HepG2 (cell line): Measurements from ENCODE around the gene MYO5B. TPM values are rescaled to one million over a fixed set of nuclear protein-coding genes. Genes with fewer than 3 reads are reported as not detected.
"Not testable (repeated sequence)": the region's sequence is repeated elsewhere in the genome, so short reads cannot be mapped to it uniquely, and the experiment has no call there.

Experiments
- ATAC-seq: fragments of 200-7000 bp; cut with Tn5 transposase; 3 replicates; pipeline ENCODE4 v1.9.1; 2020; ENCODE audit warnings: mild to moderate bottlenecking, moderate library complexity
- BruUV-seq: library from RNA; stranded (reverse); fragments of 400-500 nt; replicated peaks from 2 replicates; lab custom pipeline; 2021; lab: Mats Ljungman, UMichigan
- CTCF ChIA-PET: fragments of 300-600 bp; formaldehyde crosslinking; extraction: SDS; loops from one replicate; lab custom pipeline; 2021; ENCODE audit warnings: low total read pairs, inconsistent platforms, low intra/inter-chr PET ratio; lab: Yijun Ruan, JAX
- POLR2A ChIA-PET: fragments of 350-600 bp; sonication (Branson Sonifier 250); formaldehyde crosslinking; loops from one replicate; lab custom pipeline; 2020; ENCODE audit warnings: antibody characterized with exemption, inconsistent platforms; lab: Yijun Ruan, JAX
- DNase-seq: peaks from one replicate; pipeline ENCODE4 v3.0.0-alpha.2; 2015; ENCODE audit warnings: low spot score
- FAIRE-seq: peaks from 3 replicates; lab custom pipeline; 2011; peaks lifted over from hg19 to GRCh38; lab: Jason Lieb, UNC
- H2AFZ ChIP-seq: one replicate; pipeline ENCODE4 v1.6.1; 2011; ENCODE audit warnings: low read length, inconsistent platforms
- H3K27ac ChIP-seq: fragments of 300-600 bp; 3 replicates; pipeline ENCODE4 v1.8.0; 2011; ENCODE audit warnings: mixed run types, mild to moderate bottlenecking, mixed read lengths, low read length, inconsistent platforms; ENCODE audit not compliant: insufficient read depth; ENCODE audit errors: extremely low read length
- H3K27me3 ChIP-seq, 2 experiments: fragments of 200-600 bp in 1 of 2; 2 replicates in 1 of 2; 3 replicates in 1 of 2; pipeline versions ENCODE4 v1.6.0 to v1.8.0; 2011; ENCODE audit warnings: low read length in 2 of 2, mild to moderate bottlenecking in 2 of 2, moderate library complexity in 2 of 2, inconsistent platforms in 1 of 2; ENCODE audit not compliant: insufficient read depth in 2 of 2, control insufficient read depth in 1 of 2
- H3K36me3 ChIP-seq, 2 experiments: fragments of 200-600 bp in 1 of 2; replicated peaks in 1 of 2; 2 replicates in 1 of 2; 3 replicates in 1 of 2; pipeline versions ENCODE4 v1.5.1 to v1.8.0; 2011; ENCODE audit warnings: low read length in 2 of 2, inconsistent platforms in 1 of 2; ENCODE audit not compliant: insufficient read depth in 2 of 2, control insufficient read depth in 1 of 2
- H3K4me1 ChIP-seq: 2 replicates; pipeline ENCODE4 v1.5.1; 2012; ENCODE audit warnings: low read length, inconsistent platforms; ENCODE audit not compliant: insufficient read depth
- H3K4me2 ChIP-seq: 2 replicates; pipeline ENCODE4 v1.6.0; 2011; ENCODE audit warnings: low read depth, low read length, inconsistent platforms
- H3K4me3 ChIP-seq, 3 experiments: fragments of 200-600 bp in 1 of 3; sonication (generic), shearing (Covaris generic) in 1 of 3; replicated peaks in 1 of 3; 2 replicates each; pipeline ENCODE4 v1.5.1; 2011 to 2016; ENCODE audit warnings: low read length in 3 of 3, inconsistent platforms in 2 of 3, low read depth in 2 of 3, mild to moderate bottlenecking in 2 of 3, control low read depth in 1 of 3, mixed read lengths in 1 of 3; ENCODE audit not compliant: insufficient read depth in 1 of 3
- H3K79me2 ChIP-seq: one replicate; pipeline ENCODE4 v1.6.1; 2011; ENCODE audit warnings: low read length, inconsistent platforms; ENCODE audit not compliant: insufficient read depth
- H3K9ac ChIP-seq: 2 replicates; pipeline ENCODE4 v1.6.0; 2011; ENCODE audit warnings: mild to moderate bottlenecking, low read depth, low read length, inconsistent platforms; ENCODE audit not compliant: insufficient read depth
- H3K9me3 ChIP-seq: 2 replicates; pipeline ENCODE4 v1.5.1; 2012; ENCODE audit warnings: mild to moderate bottlenecking, low read length
- H4K20me1 ChIP-seq: 2 replicates; pipeline ENCODE4 v1.6.0; 2011; ENCODE audit warnings: inconsistent platforms, mild to moderate bottlenecking, low read length, moderate library complexity; ENCODE audit not compliant: insufficient read depth
- ARHGAP35 ChIP-seq: sonication (generic); formaldehyde crosslinking; IDR thresholded peaks from 2 replicates; pipeline ENCODE4 v1.9.0; 2022; ENCODE audit warnings: mild to moderate bottlenecking, inconsistent platforms, moderate library complexity, missing genetic modification reagents, borderline replicate concordance
- ARNT ChIP-seq: fragments of 450-650 bp; IDR thresholded peaks from 2 replicates; pipeline ENCODE4 v1.6.1; 2017
- CAMTA2 ChIP-seq: sonication (generic); formaldehyde crosslinking; IDR thresholded peaks from 2 replicates; pipeline ENCODE4 v1.4.0; 2020; ENCODE audit warnings: mild to moderate bottlenecking, missing genetic modification reagents, borderline replicate concordance
- FOXP4 ChIP-seq: sonication (generic); formaldehyde crosslinking; IDR thresholded peaks from 2 replicates; pipeline ENCODE4 v1.4.0; 2020; ENCODE audit warnings: missing genetic modification reagents
- IKZF5 ChIP-seq: IDR thresholded peaks from 2 replicates; pipeline ENCODE4 v1.6.1; 2018; ENCODE audit warnings: missing genetic modification reagents, mild to moderate bottlenecking, missing compliant biosample characterization
- NBN ChIP-seq: fragments of 450-650 bp; conservative IDR thresholded peaks from 2 replicates; pipeline ENCODE4 v1.6.1; 2017
- ZC3H4 ChIP-seq: sonication (generic); formaldehyde crosslinking; IDR thresholded peaks from 2 replicates; pipeline ENCODE4 v1.4.0; 2020; ENCODE audit warnings: missing genetic modification reagents, borderline replicate concordance
- ZFX ChIP-seq: sonication (generic); formaldehyde crosslinking; IDR thresholded peaks from 2 replicates; pipeline ENCODE4 v1.4.0; 2020; ENCODE audit warnings: mild to moderate bottlenecking, low read depth, missing genetic modification reagents, moderate library complexity
- ZNF512B ChIP-seq: sonication (generic); formaldehyde crosslinking; IDR thresholded peaks from 2 replicates; pipeline ENCODE4 v1.5.1; 2020; ENCODE audit warnings: missing genetic modification reagents, mild to moderate bottlenecking, borderline replicate concordance
- ZNF619 ChIP-seq: sonication (generic); formaldehyde crosslinking; IDR thresholded peaks from 2 replicates; pipeline ENCODE4 v1.4.0; 2020; ENCODE audit warnings: mild to moderate bottlenecking, missing genetic modification reagents
- ZNF7 ChIP-seq: IDR thresholded peaks from 2 replicates; pipeline ENCODE4 v1.6.1; 2016; ENCODE audit warnings: missing biosample characterization, missing genetic modification reagents
- WGBS: methylation state at CpG from one replicate; pipeline ENCODE4 v1.1.6; 2017; ENCODE audit warnings: low lambda C conversion rate; 5-methylcytosine and 5-hydroxymethylcytosine counted together
- in situ Hi-C: cut with HindIII; loops from 2 replicates; pipeline ENCODE4 v1.10.0; 2017; ENCODE audit warnings: low pct_unique_long_range_greater_than_20kb; ENCODE audit not compliant: extremely low pct_ligation_motif_present
- intact Hi-C: fragments of 100-400 bp; cut with micrococcal nuclease; formaldehyde crosslinking; loops from one replicate; pipeline ENCODE4 v1.10.0; 2022; ENCODE audit not compliant: unreplicated experiment
- polyA plus RNA-seq, 8 experiments: library from polyadenylated mRNA; depleted of rRNA in 3 of 8; stranded (reverse) in 7 of 8; unstranded in 1 of 8; fragments of >200 nt; fragmentation: Illumina TruSeq in 4 of 8; extraction: Trizol in 4 of 8; gene quantifications; 2 replicates each; pipeline versions ENCODE4 v1.2.1 to v1.2.3, GENCODE V29; 2011 to 2016; ENCODE audit warnings: low read depth in 4 of 8, missing spikeins in 1 of 8, mixed read lengths in 1 of 8; ENCODE audit not compliant: insufficient read depth in 1 of 8
- total RNA-seq, 5 experiments: library from RNA; depleted of rRNA; stranded (reverse); fragments of >200 nt; fragmentation: Illumina TruSeq; extraction: Trizol; gene quantifications; 2 replicates each; pipeline ENCODE4 v1.2.3, GENCODE V29; 2016; ENCODE audit warnings: low read depth in 1 of 5

MYO5B gene
- total and polyA plus RNA-seq, 2 of the 13 experiments (the other 11 are each of a cell fraction or from before 2014, with no cell fraction given), result 13.1 to 24.0 TPM

GRCh38 chr18:49799806-49800205 lies 395.1 kb downstream of the MYO5B start:
- FAIRE-seq, ATAC-seq, POLR2A ChIA-PET, H3K4me3 ChIP-seq, H3K9me3 ChIP-seq, H3K9ac ChIP-seq, BruUV-seq, CTCF ChIA-PET, H2AFZ ChIP-seq, H3K27ac ChIP-seq, DNase-seq, intact Hi-C loops, H4K20me1 ChIP-seq, H3K4me2 ChIP-seq, H3K27me3 ChIP-seq, in situ Hi-C loops: not testable (repeated sequence)
- WGBS, result no CpG with 5 or more reads among the region's 29 CpGs
- Histone ChIP-seq H3K4me1 (peaks cover 20% of the 10 kb centered on the region), H3K36me3 (peaks cover 4 to 44% of the 10 kb centered on the region in 2 experiments; a peak in 4 of 5 replicates), H3K79me2 (peaks cover 18% of the 10 kb centered on the region)

GRCh38 chr18:49798001-49798400 lies 396.9 kb downstream of the MYO5B start:
- FAIRE-seq (no peak), DNase-seq (no peak), ATAC-seq (no peak)
- Histone ChIP-seq H3K79me2 (peaks cover 4% of the 10 kb centered on the region), H4K20me1 (0 out of 2 replicates have a peak, but pooled peaks cover 4% of the 10 kb centered on the region), H3K4me3 (no peak overlapping the region), H2AFZ (no peak overlapping the region), H3K27ac (no peak overlapping the region), H3K4me1 (peaks cover 15% of the 10 kb centered on the region), H3K27me3 (no peaks in the 10 kb centered on the region), H3K4me2 (no peak overlapping the region), H3K36me3 (peaks cover 8 to 57% of the 10 kb centered on the region in 2 experiments), H3K9me3 (no peaks in the 10 kb centered on the region), H3K9ac (no peak overlapping the region)
- in situ Hi-C loops (no loop called here), intact Hi-C loops (no loop called here)
- BruUV-seq, result no TSS peak
- 97% methylated on average over 4 of the region's 4 CpGs for WGBS
- ChIA-PET CTCF (no interaction called here), POLR2A (no interaction called here)
- TF ChIP-seq ARNT (no peak), IKZF5 (CRISPR knock-in tag) (no peak), ZC3H4 (CRISPR knock-in tag) (no peak), ZNF512B (no peak), ARHGAP35 (CRISPR knock-in tag) (no peak), NBN (no peak), ZNF7 (CRISPR knock-in tag) (no peak), ZFX (CRISPR knock-in tag) (no peak), ZNF619 (CRISPR knock-in tag) (no peak), CAMTA2 (CRISPR knock-in tag) (no peak), FOXP4 (CRISPR knock-in tag) (no peak)
